Peyer's patch (tissue), 4 donors: Measurements from ENCODE around the gene SS18L1. TPM values are rescaled to one million over a fixed set of nuclear protein-coding genes. Genes with fewer than 3 reads are reported as not detected.

Experiments used
- DNase-seq, 3 donors: peaks; one replicate each; pipeline ENCODE4 v3.0.0-alpha.2; 2017 to 2019
- H3K27ac ChIP-seq, 4 donors: fragments of 200-600 bp; sonication (generic); one replicate each; pipeline ENCODE4 v1.5.1; 2016 to 2019
- H3K27me3 ChIP-seq, 2 donors: fragments of 200-600 bp; sonication (generic); one replicate each; pipeline ENCODE4 v1.5.1; 2019
- H3K36me3 ChIP-seq, 3 donors: fragments of 200-600 bp; sonication (generic); one replicate each; pipeline ENCODE4 v1.5.1; 2016 to 2019
- H3K4me1 ChIP-seq, 4 donors: fragments of 200-600 bp; sonication (generic); one replicate each; pipeline ENCODE4 v1.5.1; 2016 to 2019
- H3K4me3 ChIP-seq, 4 donors: fragments of 200-600 bp; sonication (generic); 1 replicate in 3 of 4; 2 replicates in 1 of 4; pipeline ENCODE4 v1.5.1; 2016 to 2019; ENCODE audit warnings: mild to moderate bottlenecking in 1 of 4
- H3K9me3 ChIP-seq, 4 donors: fragments of 200-600 bp; sonication (generic); one replicate each; pipeline ENCODE4 v1.5.1; 2016 to 2019; ENCODE audit warnings: mild to moderate bottlenecking in 1 of 4
- POLR2A ChIP-seq, 2 donors: fragments of 450-650 bp; IDR thresholded peaks; one replicate each; pipeline ENCODE4 v1.5.1; 2017; ENCODE audit warnings: antibody characterized with exemption in 2 of 2, mild to moderate bottlenecking in 2 of 2, moderate library complexity in 2 of 2
- total RNA-seq, 4 donors: library from RNA; depleted of rRNA; stranded (reverse); fragments of >200 nt; gene quantifications; one replicate each; pipeline ENCODE4 v1.1.0, GENCODE V29; 2016
- TF ChIP-seq, protein P1 (sequence below), 6 experiments: fragments of 450-650 bp in 4 of 6; fragments of 200-600 bp in 2 of 6; sonication (generic) in 1 of 6; IDR thresholded peaks; one replicate each; pipeline ENCODE4 v1.5.1; 2017 to 2019; ENCODE audit warnings: antibody characterized with exemption in 6 of 6, mild to moderate bottlenecking in 3 of 6, moderate library complexity in 1 of 6

The SS18L1 gene
- total RNA-seq, 4 donors from 2014 or later: 14.9 to 27.2 (median 24.5) TPM

DNA sequence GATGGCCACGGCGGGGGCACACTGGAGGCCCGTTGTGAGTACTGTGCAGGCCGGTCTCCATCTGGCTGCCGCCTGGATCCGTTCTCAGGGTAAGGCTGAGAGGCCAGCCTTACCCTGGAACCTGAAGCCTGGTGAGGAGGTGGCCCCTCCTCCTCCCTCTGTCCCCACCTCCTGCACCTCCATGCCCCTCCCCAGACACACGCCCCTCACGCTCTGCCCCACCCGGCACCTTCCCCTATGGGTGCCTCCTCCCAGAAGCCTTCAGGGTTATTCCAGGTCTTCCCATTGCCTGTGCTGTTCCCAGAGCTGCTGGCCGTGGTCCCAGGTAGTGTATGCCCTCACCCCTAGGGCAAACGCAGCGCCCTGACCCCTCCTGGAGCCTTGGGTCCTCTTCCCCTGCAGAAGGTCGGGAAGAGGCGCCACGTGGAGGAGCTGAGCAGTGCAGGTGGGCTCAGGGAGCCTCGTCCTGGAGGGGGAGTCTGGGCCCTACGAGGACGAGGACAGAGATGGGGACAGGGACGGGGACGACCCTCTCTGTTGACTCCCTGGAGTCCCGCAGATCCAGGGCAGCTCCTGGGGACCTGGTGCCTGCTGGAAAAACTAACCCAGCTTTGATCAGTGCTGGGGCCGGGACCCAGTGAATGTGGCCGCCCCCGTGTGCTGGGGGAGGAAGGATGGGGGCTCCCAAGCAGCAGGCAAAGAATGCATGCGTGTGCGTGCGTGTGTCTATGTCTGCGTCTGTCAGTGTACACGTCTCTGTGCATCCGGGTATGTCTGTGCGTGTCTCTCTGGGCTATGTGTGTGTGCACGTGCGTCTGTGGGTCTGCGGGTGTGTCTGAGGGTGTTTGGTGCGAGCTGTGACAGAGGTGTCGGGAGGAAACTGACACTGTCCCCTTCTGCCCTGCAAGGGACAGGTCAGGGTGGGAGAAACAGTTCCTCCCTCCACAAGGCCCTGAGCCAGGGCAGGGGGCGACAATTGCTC is 84.7 kb downstream of the SS18L1 start:
- Histone ChIP-seq H3K36me3 (no peaks in the 10 kb centered on the region), H3K27ac (no peak overlapping the region), H3K27me3 (no peaks in the 10 kb centered on the region), H3K4me1 (no peaks in the 10 kb centered on the region), H3K4me3 (no peak overlapping the region), H3K9me3 (no peaks in the 10 kb centered on the region)
- TF ChIP-seq POLR2A (IDR thresholded peaks at IDR 0.05): no peak
- TF ChIP-seq, protein P1, sequence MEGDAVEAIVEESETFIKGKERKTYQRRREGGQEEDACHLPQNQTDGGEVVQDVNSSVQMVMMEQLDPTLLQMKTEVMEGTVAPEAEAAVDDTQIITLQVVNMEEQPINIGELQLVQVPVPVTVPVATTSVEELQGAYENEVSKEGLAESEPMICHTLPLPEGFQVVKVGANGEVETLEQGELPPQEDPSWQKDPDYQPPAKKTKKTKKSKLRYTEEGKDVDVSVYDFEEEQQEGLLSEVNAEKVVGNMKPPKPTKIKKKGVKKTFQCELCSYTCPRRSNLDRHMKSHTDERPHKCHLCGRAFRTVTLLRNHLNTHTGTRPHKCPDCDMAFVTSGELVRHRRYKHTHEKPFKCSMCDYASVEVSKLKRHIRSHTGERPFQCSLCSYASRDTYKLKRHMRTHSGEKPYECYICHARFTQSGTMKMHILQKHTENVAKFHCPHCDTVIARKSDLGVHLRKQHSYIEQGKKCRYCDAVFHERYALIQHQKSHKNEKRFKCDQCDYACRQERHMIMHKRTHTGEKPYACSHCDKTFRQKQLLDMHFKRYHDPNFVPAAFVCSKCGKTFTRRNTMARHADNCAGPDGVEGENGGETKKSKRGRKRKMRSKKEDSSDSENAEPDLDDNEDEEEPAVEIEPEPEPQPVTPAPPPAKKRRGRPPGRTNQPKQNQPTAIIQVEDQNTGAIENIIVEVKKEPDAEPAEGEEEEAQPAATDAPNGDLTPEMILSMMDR (IDR thresholded peaks at IDR 0.05): no peak
- no peak for DNase-seq

DNA sequence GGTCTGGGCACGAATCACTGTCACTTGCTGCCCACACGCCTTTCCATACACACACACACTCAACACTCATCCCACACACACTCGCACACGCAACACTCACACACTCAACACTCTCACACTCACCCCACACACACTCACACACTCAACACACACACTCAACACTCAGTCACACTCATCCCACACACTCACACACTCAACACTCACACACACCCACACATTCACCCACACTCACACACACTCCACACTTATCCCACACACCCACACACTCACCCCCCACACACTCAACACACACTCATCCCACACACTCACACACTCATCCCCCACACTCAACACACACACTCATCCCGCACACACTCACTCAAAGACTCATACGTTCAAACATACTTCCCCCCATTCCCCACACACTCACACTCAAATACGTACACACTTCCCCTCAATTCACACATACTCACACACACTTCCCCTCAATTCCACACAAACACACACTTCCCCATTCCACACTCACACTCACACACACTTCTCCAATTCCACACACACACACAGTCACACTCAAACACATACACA is 85.5 kb downstream of the SS18L1 start:
- DNase-seq: no peak
- no peaks in the 10 kb centered on the region for H3K4me1 ChIP-seq
- H3K4me3 ChIP-seq: no peak overlapping the region
- no peak overlapping the region for H3K27ac ChIP-seq
- TF ChIP-seq, protein P1 (IDR thresholded peaks at IDR 0.05): no peak
- no peak for TF ChIP-seq POLR2A (IDR thresholded peaks at IDR 0.05)
- H3K9me3 ChIP-seq: no peaks in the 10 kb centered on the region
- no peaks in the 10 kb centered on the region for H3K27me3 ChIP-seq
- H3K36me3 ChIP-seq: no peaks in the 10 kb centered on the region

DNA sequence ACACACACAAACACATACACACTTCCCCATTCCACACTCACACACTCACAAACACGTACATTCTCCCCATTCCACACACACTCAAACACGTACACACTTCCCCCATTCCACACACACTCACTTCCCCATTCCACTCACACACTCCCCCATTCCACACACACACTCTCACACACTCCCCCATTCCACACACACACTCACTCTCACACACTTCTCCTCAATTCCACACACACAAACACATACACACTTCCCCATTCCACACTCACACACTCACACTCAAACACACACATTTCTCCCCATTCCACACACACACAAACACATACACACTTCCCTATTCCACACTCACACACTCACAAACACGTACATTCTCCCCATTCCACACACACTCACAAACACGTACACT is 86.1 kb downstream of the SS18L1 start:
- Histone ChIP-seq H3K27ac (no peak overlapping the region), H3K27me3 (no peaks in the 10 kb centered on the region), H3K4me3 (no peak overlapping the region), H3K36me3 (no peaks in the 10 kb centered on the region), H3K9me3 (no peaks in the 10 kb centered on the region), H3K4me1 (no peaks in the 10 kb centered on the region)
- no peak for TF ChIP-seq POLR2A (IDR thresholded peaks at IDR 0.05)
- TF ChIP-seq, protein P1 (IDR thresholded peaks at IDR 0.05): no peak
- no peak for DNase-seq

DNA sequence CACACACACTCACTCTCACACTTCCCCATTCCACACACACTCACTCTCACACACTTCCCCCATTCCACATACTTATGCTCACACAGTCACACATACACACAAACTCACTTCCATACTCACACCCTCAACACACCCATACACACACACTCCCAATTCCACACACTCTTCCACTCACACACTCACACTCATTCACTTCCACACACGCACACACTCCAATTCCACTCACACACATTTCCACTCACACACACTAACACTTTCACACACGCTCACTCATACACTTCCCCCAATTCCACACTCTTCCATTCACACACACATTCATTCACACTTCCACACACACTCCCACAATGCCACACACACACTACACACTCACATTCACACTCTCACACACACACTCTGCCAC is 86.7 kb downstream of the SS18L1 start:
- H3K4me1 ChIP-seq: no peaks in the 10 kb centered on the region
- no peaks in the 10 kb centered on the region for H3K9me3 ChIP-seq
- TF ChIP-seq POLR2A (IDR thresholded peaks at IDR 0.05): no peak
- TF ChIP-seq, protein P1 (IDR thresholded peaks at IDR 0.05): no peak
- no peak overlapping the region for H3K27ac ChIP-seq
- DNase-seq: no peak
- no peaks in the 10 kb centered on the region for H3K36me3 ChIP-seq
- H3K4me3 ChIP-seq: no peak overlapping the region
- H3K27me3 ChIP-seq: no peaks in the 10 kb centered on the region

DNA sequence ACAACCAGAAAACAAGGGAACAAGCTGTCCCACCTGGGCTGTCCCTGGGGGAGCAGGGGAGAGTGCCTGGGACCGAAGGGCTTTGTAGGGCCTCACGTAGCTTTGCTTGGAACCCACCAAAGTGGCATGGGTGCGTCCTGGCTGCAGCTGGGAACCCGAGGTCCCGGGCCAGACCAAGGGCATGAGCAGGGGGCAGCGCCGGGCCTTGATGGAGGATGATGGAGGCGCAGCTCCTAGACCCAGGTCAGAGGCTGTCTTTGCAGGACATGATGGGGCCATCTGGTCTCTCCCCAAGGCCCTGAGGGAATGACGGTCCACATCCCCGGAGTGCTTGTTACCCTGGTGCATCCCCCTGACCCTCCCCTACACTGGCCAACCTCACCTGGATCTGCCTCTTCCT is 87.1 kb downstream of the SS18L1 start:
- no peaks in the 10 kb centered on the region for H3K27me3 ChIP-seq
- DNase-seq: no peak
- TF ChIP-seq, protein P1 (IDR thresholded peaks at IDR 0.05): no peak
- no peak for TF ChIP-seq POLR2A (IDR thresholded peaks at IDR 0.05)

More for the DNA sequence above, 87.1 kb downstream of the SS18L1 start:
- Histone ChIP-seq H3K36me3 (no peaks in the 10 kb centered on the region), H3K4me3 (no peak overlapping the region), H3K27ac (no peak overlapping the region), H3K4me1 (no peaks in the 10 kb centered on the region), H3K9me3 (no peaks in the 10 kb centered on the region)
